Right lobe of liver (tissue), 4 donors: Measurements from ENCODE around the gene GRM8.

Source experiments
- CTCF ChIP-seq, 4 donors: fragments of 200-600 bp in 3 of 4; fragments of 450-650 bp in 1 of 4; IDR thresholded peaks; one replicate each; pipeline versions ENCODE4 v1.5.1 to v1.8.0; 2016 to 2022; ENCODE audit warnings: antibody characterized with exemption in 4 of 4, mild to moderate bottlenecking in 2 of 4
- POLR2A ChIP-seq: fragments of 450-650 bp; IDR thresholded peaks from one replicate; pipeline ENCODE4 v1.6.1; 2017; ENCODE audit warnings: antibody characterized with exemption, mild to moderate bottlenecking
- donor health status: DM: no; HTN: no; CAD: no.
- donor health status: DM: no; HTN: no; CAD: no.
- donor health status: DM: no; HTN: yes; CAD: no.

DNA sequence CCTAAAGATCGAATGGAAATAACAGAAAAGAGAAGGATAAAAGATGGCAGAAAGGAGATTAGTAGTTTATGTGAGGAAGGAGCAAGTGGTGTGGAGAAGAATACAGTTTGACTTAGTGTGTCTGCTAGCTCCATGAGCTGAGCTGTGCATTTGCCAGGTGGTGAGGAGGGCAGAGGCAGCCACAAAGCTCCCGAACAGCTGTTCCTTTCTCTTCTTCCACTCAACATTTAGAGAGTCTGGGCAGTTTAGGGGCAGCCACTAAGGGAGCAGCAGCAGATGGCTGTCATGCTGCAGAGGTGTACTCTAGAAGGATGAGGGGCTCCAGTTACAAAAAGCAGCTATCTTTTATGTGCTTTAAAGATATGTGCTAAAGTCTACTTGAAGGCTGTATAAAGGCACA, 674.4 kb downstream of the GRM8 start:
- no peak for TF ChIP-seq CTCF (IDR thresholded peaks at IDR 0.05)
- no peak for TF ChIP-seq POLR2A
